ENCODE measurements around the gene PPP1R18.
A peak's percentile ranks its signal among the peaks of the same experiment; 100 is the strongest.

PPP1R18 gene

GRCh38 chr6:30684386-30685156 is 1.9 kb downstream of the PPP1R18 start:
- Histone ChIP-seq H3K27ac (ENCODE audit: low read depth, low read length) (no peak overlapping the region; the same call in 1 of the 2 replicates), H3K4me3 (ENCODE audit: low read length) (peak overlapping the region; percentile 74), H3K36me3 (ENCODE audit: insufficient read depth, low read length) (peaks cover 3% of the 10 kb centered on the region; the same call in 1 of the 2 replicates), H3K4me1 (ENCODE audit: insufficient read depth, low read length) (peaks cover 37% of the 10 kb centered on the region), H3K9ac (ENCODE audit: low read depth, low read length) (no peak overlapping the region), H3K27me3 (ENCODE audit: insufficient read depth, low read length) (no peaks in the 10 kb centered on the region), H3K9me3 (ENCODE audit: insufficient read depth, low read depth, low read length) (no peaks in the 10 kb centered on the region)
- WGBS, result 61% methylated on average over 17 of the region's 21 CpGs

GRCh38 chr6:30683980-30684338 is 2.5 kb downstream of the PPP1R18 start:
- Histone ChIP-seq H3K27me3 (ENCODE audit: insufficient read depth, low read length) (no peaks in the 10 kb centered on the region), H3K9ac (ENCODE audit: low read depth, low read length) (no peak overlapping the region), H3K4me3 (ENCODE audit: low read length) (peak overlapping the region; percentile 42), H3K27ac (ENCODE audit: low read depth, low read length) (no peak overlapping the region), H3K4me1 (ENCODE audit: insufficient read depth, low read length) (peaks cover 38% of the 10 kb centered on the region), H3K36me3 (ENCODE audit: insufficient read depth, low read length) (peaks cover 3% of the 10 kb centered on the region; the same call in 1 of the 2 replicates), H3K9me3 (ENCODE audit: insufficient read depth, low read depth, low read length) (no peaks in the 10 kb centered on the region)
- WGBS, result 34% methylated on average over 2 of the region's 2 CpGs

GRCh38 chr6:30683183-30683979 is 3.1 kb downstream of the PPP1R18 start:
- Histone ChIP-seq H3K4me1 (ENCODE audit: insufficient read depth, low read length) (peaks cover 38% of the 10 kb centered on the region), H3K27me3 (ENCODE audit: insufficient read depth, low read length) (no peaks in the 10 kb centered on the region), H3K36me3 (ENCODE audit: insufficient read depth, low read length) (peaks cover 7% of the 10 kb centered on the region), H3K9ac (ENCODE audit: low read depth, low read length) (peak overlapping the region; percentile 23; the same call in 1 of the 2 replicates), H3K9me3 (ENCODE audit: insufficient read depth, low read depth, low read length) (no peaks in the 10 kb centered on the region), H3K27ac (ENCODE audit: low read depth, low read length) (peak overlapping the region; percentile 78; the same call in 1 of the 2 replicates), H3K4me3 (ENCODE audit: low read length) (peak overlapping the region; percentile 42)
- 28% methylated on average over 7 of the region's 7 CpGs for WGBS

GRCh38 chr6:30682143-30683117 is 4.0 kb downstream of the PPP1R18 start:
- 31% methylated on average over 8 of the region's 11 CpGs for WGBS
- Histone ChIP-seq H3K4me3 (ENCODE audit: low read length) (peak overlapping the region; percentile 42), H3K27me3 (ENCODE audit: insufficient read depth, low read length) (no peaks in the 10 kb centered on the region), H3K4me1 (ENCODE audit: insufficient read depth, low read length) (peaks cover 38% of the 10 kb centered on the region), H3K36me3 (ENCODE audit: insufficient read depth, low read length) (peaks cover 15% of the 10 kb centered on the region), H3K9ac (ENCODE audit: low read depth, low read length) (peak overlapping the region; percentile 23; the same call in 1 of the 2 replicates), H3K27ac (ENCODE audit: low read depth, low read length) (peak overlapping the region; percentile 78; the same call in 1 of the 2 replicates), H3K9me3 (ENCODE audit: insufficient read depth, low read depth, low read length) (no peaks in the 10 kb centered on the region)

- H3K27ac ChIP-seq (ENCODE audit: low read depth, low read length), result peak overlapping the region; percentile 50; the same call in 1 of the 2 replicates
- H3K36me3 ChIP-seq (ENCODE audit: insufficient read depth, low read length), result peaks cover 22% of the 10 kb centered on the region
- no peak overlapping the region for H3K9ac ChIP-seq (ENCODE audit: low read depth, low read length)
- no peaks in the 10 kb centered on the region for H3K27me3 ChIP-seq (ENCODE audit: insufficient read depth, low read length)
- WGBS, result 74% methylated on average over 4 of the region's 4 CpGs
- H3K9me3 ChIP-seq (ENCODE audit: insufficient read depth, low read depth, low read length), result no peaks in the 10 kb centered on the region
- peak overlapping the region; percentile 42; the same call in 1 of the 2 replicates for H3K4me3 ChIP-seq (ENCODE audit: low read length)
- H3K4me1 ChIP-seq (ENCODE audit: insufficient read depth, low read length), result peaks cover 38% of the 10 kb centered on the region
Observed at GRCh38 chr6:30681766-30682142, 4.7 kb downstream of the PPP1R18 start.

GRCh38 chr6:30679765-30680535 is 6.5 kb downstream of the PPP1R18 start:
- H3K27ac ChIP-seq (ENCODE audit: low read depth, low read length), result peak overlapping the region; percentile 19; the same call in 1 of the 2 replicates
- peaks cover 33% of the 10 kb centered on the region for H3K4me1 ChIP-seq (ENCODE audit: insufficient read depth, low read length)
- H3K9ac ChIP-seq (ENCODE audit: low read depth, low read length), result no peak overlapping the region
- H3K9me3 ChIP-seq (ENCODE audit: insufficient read depth, low read depth, low read length), result no peaks in the 10 kb centered on the region
- H3K36me3 ChIP-seq (ENCODE audit: insufficient read depth, low read length), result peaks cover 31% of the 10 kb centered on the region
- 79% methylated on average over 7 of the region's 7 CpGs for WGBS
- H3K4me3 ChIP-seq (ENCODE audit: low read length), result 0 out of 2 replicates have a peak overlapping the region, but pooled peaks have one; percentile 7
- H3K27me3 ChIP-seq (ENCODE audit: insufficient read depth, low read length), result no peaks in the 10 kb centered on the region

GRCh38 chr6:30678964-30679726 is 7.3 kb downstream of the PPP1R18 start:
- 0 out of 2 replicates have a peak overlapping the region, but pooled peaks have one; percentile 46 for H3K9ac ChIP-seq (ENCODE audit: low read depth, low read length)
- no peaks in the 10 kb centered on the region for H3K9me3 ChIP-seq (ENCODE audit: insufficient read depth, low read depth, low read length)
- peaks cover 29% of the 10 kb centered on the region for H3K4me1 ChIP-seq (ENCODE audit: insufficient read depth, low read length)
- H3K27me3 ChIP-seq (ENCODE audit: insufficient read depth, low read length), result no peaks in the 10 kb centered on the region
- peaks cover 31% of the 10 kb centered on the region for H3K36me3 ChIP-seq (ENCODE audit: insufficient read depth, low read length)
- H3K27ac ChIP-seq (ENCODE audit: low read depth, low read length), result peak overlapping the region; percentile 52; the same call in 1 of the 2 replicates
- 18% methylated on average over 24 of the region's 31 CpGs for WGBS
- peak overlapping the region; percentile 48 for H3K4me3 ChIP-seq (ENCODE audit: low read length)

- WGBS, result 95% methylated on average over 10 of the region's 10 CpGs
- no peak overlapping the region for H3K27ac ChIP-seq (ENCODE audit: low read depth, low read length)
- no peaks in the 10 kb centered on the region for H3K9me3 ChIP-seq (ENCODE audit: insufficient read depth, low read depth, low read length)
- H3K4me1 ChIP-seq (ENCODE audit: insufficient read depth, low read length), result peaks cover 8% of the 10 kb centered on the region; the same call in 1 of the 2 replicates
- H3K27me3 ChIP-seq (ENCODE audit: insufficient read depth, low read length), result no peaks in the 10 kb centered on the region
- H3K36me3 ChIP-seq (ENCODE audit: insufficient read depth, low read length), result peaks cover 31% of the 10 kb centered on the region
- H3K9ac ChIP-seq (ENCODE audit: low read depth, low read length), result no peak overlapping the region
- no peak overlapping the region for H3K4me3 ChIP-seq (ENCODE audit: low read length)
Observed at GRCh38 chr6:30676660-30677285, 9.7 kb downstream of the PPP1R18 start.

Data from HUES64 (cell line).